22Rv1 (cell line): ENCODE results near the gene MED12L.

Experiments used
- ZFX ChIP-seq: fragments of 450-650 bp; IDR thresholded peaks from 2 replicates; pipeline ENCODE4 v1.6.1; 2017; ENCODE audit warnings: antibody characterized with exemption, borderline replicate concordance
- TF ChIP-seq, protein P1 (sequence below): fragments of 450-650 bp; IDR thresholded peaks from 2 replicates; pipeline ENCODE4 v1.5.1; 2017; ENCODE audit warnings: mild to moderate bottlenecking

- TF ChIP-seq, protein P1, sequence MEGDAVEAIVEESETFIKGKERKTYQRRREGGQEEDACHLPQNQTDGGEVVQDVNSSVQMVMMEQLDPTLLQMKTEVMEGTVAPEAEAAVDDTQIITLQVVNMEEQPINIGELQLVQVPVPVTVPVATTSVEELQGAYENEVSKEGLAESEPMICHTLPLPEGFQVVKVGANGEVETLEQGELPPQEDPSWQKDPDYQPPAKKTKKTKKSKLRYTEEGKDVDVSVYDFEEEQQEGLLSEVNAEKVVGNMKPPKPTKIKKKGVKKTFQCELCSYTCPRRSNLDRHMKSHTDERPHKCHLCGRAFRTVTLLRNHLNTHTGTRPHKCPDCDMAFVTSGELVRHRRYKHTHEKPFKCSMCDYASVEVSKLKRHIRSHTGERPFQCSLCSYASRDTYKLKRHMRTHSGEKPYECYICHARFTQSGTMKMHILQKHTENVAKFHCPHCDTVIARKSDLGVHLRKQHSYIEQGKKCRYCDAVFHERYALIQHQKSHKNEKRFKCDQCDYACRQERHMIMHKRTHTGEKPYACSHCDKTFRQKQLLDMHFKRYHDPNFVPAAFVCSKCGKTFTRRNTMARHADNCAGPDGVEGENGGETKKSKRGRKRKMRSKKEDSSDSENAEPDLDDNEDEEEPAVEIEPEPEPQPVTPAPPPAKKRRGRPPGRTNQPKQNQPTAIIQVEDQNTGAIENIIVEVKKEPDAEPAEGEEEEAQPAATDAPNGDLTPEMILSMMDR, result no peak
- TF ChIP-seq ZFX, result no peak
Observed at GRCh38 chr3:151191095-151191494, 105.6 kb downstream of the MED12L start.
